ENCODE measurements around the gene GNAT1.

GRCh38 chr3:50215529-50215928 lies 24.1 kb downstream of the GNAT1 start:
- TF ChIP-seq EZH2 (IDR thresholded peaks at IDR 0.05; ENCODE audit: low read depth) (no peak), CTCF (conservative IDR thresholded peaks at IDR 0.05) (no peak)
